Suprapubic skin (tissue), 4 donors: ENCODE measurements around the gene BUD23. TPM values are rescaled to one million over a fixed set of nuclear protein-coding genes. Genes with fewer than 3 reads are reported as not detected.

Experiments
- DNase-seq, 2 donors: peaks; one replicate each; pipeline ENCODE4 v3.0.0-alpha.2; 2019; ENCODE audit warnings: low spot score in 2 of 2
- H3K27ac ChIP-seq: fragments of 200-600 bp; sonication (generic); one replicate; pipeline ENCODE4 v1.5.1; 2019
- H3K27me3 ChIP-seq: fragments of 200-600 bp; sonication (generic); one replicate; pipeline ENCODE4 v1.5.1; 2019
- H3K36me3 ChIP-seq: fragments of 200-600 bp; sonication (generic); one replicate; pipeline ENCODE4 v1.5.1; 2019
- H3K4me1 ChIP-seq: fragments of 200-600 bp; sonication (generic); one replicate; pipeline ENCODE4 v1.5.1; 2019
- H3K4me3 ChIP-seq: fragments of 200-600 bp; sonication (generic); one replicate; pipeline ENCODE4 v1.5.1; 2019; ENCODE audit warnings: mild to moderate bottlenecking
- H3K9me3 ChIP-seq: fragments of 200-600 bp; sonication (generic); one replicate; pipeline ENCODE4 v1.5.1; 2019
- CTCF ChIP-seq, 2 donors: fragments of 200-600 bp in 1 of 2; fragments of 450-650 bp in 1 of 2; sonication (generic) in 1 of 2; IDR thresholded peaks; one replicate each; pipeline ENCODE4 v1.5.1; 2016 to 2019; ENCODE audit warnings: antibody characterized with exemption in 2 of 2, mild to moderate bottlenecking in 1 of 2, moderate library complexity in 1 of 2
- EP300 ChIP-seq: sonication (generic); formaldehyde crosslinking; IDR thresholded peaks from one replicate; pipeline ENCODE4 v1.6.1; 2017; ENCODE audit warnings: antibody characterized with exemption
- POLR2A ChIP-seq, 2 donors: fragments of 450-650 bp; IDR thresholded peaks; one replicate each; pipeline ENCODE4 v1.6.1; 2017; ENCODE audit warnings: antibody characterized with exemption in 2 of 2, mild to moderate bottlenecking in 2 of 2, moderate library complexity in 2 of 2
- POLR2AphosphoS5 ChIP-seq, 3 donors: sonication (generic); formaldehyde crosslinking; IDR thresholded peaks; one replicate each; pipeline ENCODE4 v1.6.1; 2017; ENCODE audit warnings: antibody characterized with exemption in 3 of 3
- WGBS: methylation state at CpG from one replicate; pipeline ENCODE4 v1.1.5; 2018; 5-methylcytosine and 5-hydroxymethylcytosine counted together
- total RNA-seq, 4 donors: library from RNA; depleted of rRNA; stranded (reverse); fragments of >200 nt; gene quantifications; one replicate each; pipeline ENCODE4 v1.1.0, GENCODE V29; 2016

The BUD23 gene
- total RNA-seq, 4 donors from 2014 or later = 48.1 to 65.8 (median 53.8) TPM

- no peak for DNase-seq
- no peaks in the 10 kb centered on the region for H3K36me3 ChIP-seq
- TF ChIP-seq EP300 = no peak
- no peak for TF ChIP-seq POLR2A (IDR thresholded peaks at IDR 0.05)
- no peak for TF ChIP-seq POLR2AphosphoS5 (IDR thresholded peaks at IDR 0.05)
- TF ChIP-seq CTCF (IDR thresholded peaks at IDR 0.05) = no peak
- 69% methylated on average over 5 of the region's 5 CpGs for WGBS
- no peaks in the 10 kb centered on the region for H3K9me3 ChIP-seq
- H3K4me3 ChIP-seq = no peak overlapping the region
- H3K27me3 ChIP-seq = peaks cover 56% of the 10 kb centered on the region
- peaks cover 12% of the 10 kb centered on the region for H3K4me1 ChIP-seq
- no peak overlapping the region for H3K27ac ChIP-seq
These were observed 38.6 kb upstream of the BUD23 start for GRCh38 chr7:73644688-73645286.

- DNase-seq = no peak
- Histone ChIP-seq H3K27ac (no peak overlapping the region), H3K9me3 (no peaks in the 10 kb centered on the region), H3K4me3 (no peak overlapping the region), H3K36me3 (no peaks in the 10 kb centered on the region), H3K27me3 (peaks cover 64% of the 10 kb centered on the region), H3K4me1 (peaks cover 12% of the 10 kb centered on the region)
- no peak for TF ChIP-seq POLR2A (IDR thresholded peaks at IDR 0.05)
- WGBS = 53% methylated on average over 4 of the region's 4 CpGs
These were observed 37.7 kb upstream of the BUD23 start for GRCh38 chr7:73645643-73646174.

GRCh38 chr7:73646785-73647724, 36.3 kb upstream of the BUD23 start:
- peak overlapping the region; percentile 53 for H3K4me3 ChIP-seq
- no peak overlapping the region for H3K27ac ChIP-seq
- H3K36me3 ChIP-seq = no peaks in the 10 kb centered on the region
- peaks cover 70% of the 10 kb centered on the region for H3K27me3 ChIP-seq
- DNase-seq = no peak
- WGBS = 69% methylated on average over 11 of the region's 16 CpGs
- TF ChIP-seq POLR2A (IDR thresholded peaks at IDR 0.05) (no peak), POLR2AphosphoS5 (IDR thresholded peaks at IDR 0.05) (no peak), EP300 (no peak), CTCF (IDR thresholded peaks at IDR 0.05) (no peak)
- H3K4me1 ChIP-seq = peaks cover 12% of the 10 kb centered on the region
- H3K9me3 ChIP-seq = no peaks in the 10 kb centered on the region

- Histone ChIP-seq H3K27me3 (peaks cover 75% of the 10 kb centered on the region), H3K9me3 (no peaks in the 10 kb centered on the region), H3K27ac (no peak overlapping the region), H3K4me1 (peaks cover 12% of the 10 kb centered on the region), H3K36me3 (no peaks in the 10 kb centered on the region), H3K4me3 (peak overlapping the region; percentile 53)
- TF ChIP-seq POLR2AphosphoS5 (IDR thresholded peaks at IDR 0.05) (no peak), POLR2A (IDR thresholded peaks at IDR 0.05) (no peak), CTCF (IDR thresholded peaks at IDR 0.05) (peak in 1 of 2 donors; percentile 10), EP300 (no peak)
- WGBS = 4% methylated on average over 24 of the region's 62 CpGs
- no peak for DNase-seq
These were observed 35.4 kb upstream of the BUD23 start for GRCh38 chr7:73647725-73648592.

GRCh38 chr7:73648593-73649332, 34.6 kb upstream of the BUD23 start:
- Histone ChIP-seq H3K4me3 (no peak overlapping the region), H3K4me1 (peaks cover 12% of the 10 kb centered on the region), H3K36me3 (no peaks in the 10 kb centered on the region), H3K27ac (no peak overlapping the region), H3K27me3 (peaks cover 77% of the 10 kb centered on the region), H3K9me3 (no peaks in the 10 kb centered on the region)
- TF ChIP-seq POLR2A (IDR thresholded peaks at IDR 0.05) (no peak), EP300 (no peak), CTCF (IDR thresholded peaks at IDR 0.05) (no peak), POLR2AphosphoS5 (IDR thresholded peaks at IDR 0.05) (no peak)
- DNase-seq = no peak
- WGBS = 47% methylated on average over 1 of the region's 1 CpG
